Hepatocyte (in vitro differentiated cells): Measurements from ENCODE around the gene LBX2. TPM values are rescaled to one million over a fixed set of nuclear protein-coding genes. Genes with fewer than 3 reads are reported as not detected.

Experiments
- DNase-seq: peaks from one replicate; pipeline ENCODE4 v3.0.0-alpha.2; 2016; ENCODE audit warnings: low spot score
- H2AFZ ChIP-seq: fragments of 200-600 bp; sonication (generic); 2 replicates; pipeline ENCODE4 v1.6.0; 2016; ENCODE audit warnings: antibody characterized with exemption, mild to moderate bottlenecking
- H3K27ac ChIP-seq: fragments of 200-600 bp; sonication (generic); 2 replicates; pipeline ENCODE4 v1.5.1; 2016; ENCODE audit warnings: mild to moderate bottlenecking
- H3K27me3 ChIP-seq: fragments of 200-600 bp; sonication (generic); 2 replicates; pipeline ENCODE4 v1.6.1; 2016
- H3K36me3 ChIP-seq: fragments of 200-600 bp; sonication (generic); replicated peaks from 2 replicates; pipeline ENCODE4 v1.5.1; 2016; ENCODE audit warnings: low read depth; ENCODE audit not compliant: insufficient read depth
- H3K4me1 ChIP-seq: fragments of 200-600 bp; sonication (generic); 2 replicates; pipeline ENCODE4 v1.5.1; 2016; ENCODE audit warnings: mild to moderate bottlenecking, moderate library complexity; ENCODE audit not compliant: insufficient read depth
- H3K4me2 ChIP-seq: fragments of 200-600 bp; sonication (generic); 2 replicates; pipeline ENCODE4 v1.6.0; 2016
- H3K4me3 ChIP-seq: fragments of 200-600 bp; sonication (generic); 2 replicates; pipeline ENCODE4 v1.5.1; 2016; ENCODE audit warnings: mild to moderate bottlenecking
- H3K79me2 ChIP-seq: fragments of 200-600 bp; sonication (generic); 2 replicates; pipeline ENCODE4 v1.6.0; 2017; ENCODE audit warnings: mild to moderate bottlenecking
- H3K9me2 ChIP-seq: fragments of 200-600 bp; sonication (generic); replicated peaks from 2 replicates; pipeline ENCODE4 v1.6.0; 2017; ENCODE audit warnings: mild to moderate bottlenecking; ENCODE audit not compliant: insufficient read depth
- H3K9me3 ChIP-seq: fragments of 200-600 bp; sonication (generic); 2 replicates; pipeline ENCODE4 v1.5.1; 2016; ENCODE audit warnings: low read depth, mild to moderate bottlenecking
- H4K20me1 ChIP-seq: fragments of 200-600 bp; sonication (generic); 2 replicates; pipeline ENCODE4 v1.6.0; 2016; ENCODE audit warnings: mild to moderate bottlenecking; ENCODE audit not compliant: insufficient read depth, poor library complexity, severe bottlenecking
- CTCF ChIP-seq: fragments of 200-600 bp; sonication (generic); IDR thresholded peaks from 2 replicates; pipeline ENCODE4 v1.5.1; 2016; ENCODE audit warnings: antibody characterized with exemption, mild to moderate bottlenecking; ENCODE audit not compliant: poor library complexity
- EZH2 ChIP-seq: fragments of 200-600 bp; sonication (generic); IDR thresholded peaks from 2 replicates; pipeline ENCODE4 v1.6.1; 2016; ENCODE audit warnings: antibody characterized with exemption, mild to moderate bottlenecking, borderline replicate concordance
- EZH2phosphoT487 ChIP-seq: fragments of 200-600 bp; sonication (generic); IDR thresholded peaks from one replicate; pipeline ENCODE4 v1.6.1; 2018; ENCODE audit warnings: antibody characterized with exemption, mild to moderate bottlenecking, low read depth, moderate library complexity; ENCODE audit not compliant: unreplicated experiment, severe bottlenecking
- WGBS: methylation state at CpG from one replicate; pipeline ENCODE4 v1.1.6; 2016; ENCODE audit warnings: low lambda C conversion rate; ENCODE audit errors: missing lambda C conversion rate; 5-methylcytosine and 5-hydroxymethylcytosine counted together
- polyA plus RNA-seq: library from polyadenylated mRNA; unstranded; fragments of >200 nt; fragmentation: Nextera tagmentation; extraction: Ambion mirVana; gene quantifications from 2 replicates; pipeline ENCODE4 v1.2.1, GENCODE V29; 2016
- total RNA-seq: library from RNA; depleted of rRNA; stranded (reverse); fragments of >200 nt; gene quantifications from 2 replicates; pipeline ENCODE4 v1.2.3, GENCODE V29; 2014

Gene LBX2
- total and polyA plus RNA-seq, 2 experiments from 2014 or later: 2.5 to 5.2 TPM

GRCh38 chr2:74501335-74502071 is 2.1 kb upstream of the LBX2 start:
- TF ChIP-seq EZH2 (no peak), CTCF (no peak), EZH2phosphoT487 (no peak)
- 51% methylated on average over 18 of the region's 18 CpGs for WGBS
- Histone ChIP-seq H3K36me3 (no peaks in the 10 kb centered on the region), H4K20me1 (no peaks in the 10 kb centered on the region), H3K9me2 (no peaks in the 10 kb centered on the region), H3K27ac (peak overlapping the region; percentile 99), H3K4me3 (peak overlapping the region; percentile 6), H3K9me3 (no peaks in the 10 kb centered on the region), H3K4me2 (peak overlapping the region; percentile 92), H2AFZ (no peak overlapping the region), H3K79me2 (peaks cover 35% of the 10 kb centered on the region), H3K4me1 (peaks cover 61% of the 10 kb centered on the region), H3K27me3 (peaks cover 49% of the 10 kb centered on the region)
- DNase-seq: no peak

DNA sequence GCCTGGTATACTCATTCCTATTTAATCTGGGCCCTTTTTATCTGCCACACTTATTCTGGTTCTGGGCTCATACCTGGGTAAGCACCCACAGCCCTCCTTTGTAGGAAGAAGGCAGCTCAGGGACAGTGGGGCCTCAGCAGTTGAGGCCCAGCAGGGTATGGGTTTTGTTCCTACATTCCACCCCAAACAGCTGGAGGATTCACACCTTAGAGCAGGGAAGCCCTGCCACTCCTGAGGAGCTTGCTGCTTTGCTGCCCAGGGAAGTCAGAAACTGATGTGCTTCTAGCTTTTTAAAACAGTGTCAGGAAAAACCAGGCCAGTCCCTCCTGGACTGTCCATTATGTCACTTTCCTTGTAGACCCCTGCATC is 1.2 kb upstream of the LBX2 start:
- Histone ChIP-seq H3K36me3 (no peaks in the 10 kb centered on the region), H2AFZ (no peak overlapping the region), H3K4me2 (peak overlapping the region; percentile 98), H3K9me2 (no peaks in the 10 kb centered on the region), H3K27ac (no peak overlapping the region), H3K79me2 (peaks cover 25% of the 10 kb centered on the region), H4K20me1 (no peaks in the 10 kb centered on the region), H3K9me3 (no peaks in the 10 kb centered on the region), H3K27me3 (peaks cover 50% of the 10 kb centered on the region), H3K4me3 (no peak overlapping the region), H3K4me1 (peaks cover 52% of the 10 kb centered on the region)
- DNase-seq: no peak
- TF ChIP-seq CTCF: no peak
- TF ChIP-seq EZH2: no peak
- no peak for TF ChIP-seq EZH2phosphoT487

- WGBS: 38% methylated on average over 15 of the region's 15 CpGs
- Histone ChIP-seq H3K9me3 (no peaks in the 10 kb centered on the region), H3K4me1 (peaks cover 50% of the 10 kb centered on the region), H3K27me3 (peaks cover 52% of the 10 kb centered on the region), H3K4me3 (peak overlapping the region; percentile 60), H3K27ac (no peak overlapping the region), H3K9me2 (no peaks in the 10 kb centered on the region), H2AFZ (peak overlapping the region; percentile 72), H3K4me2 (peak overlapping the region; percentile 98), H3K79me2 (peaks cover 20% of the 10 kb centered on the region), H4K20me1 (no peaks in the 10 kb centered on the region), H3K36me3 (no peaks in the 10 kb centered on the region)
- no peak for DNase-seq
- no peak for TF ChIP-seq CTCF
- TF ChIP-seq EZH2phosphoT487: no peak
- TF ChIP-seq EZH2: no peak
Measured at GRCh38 chr2:74499940-74500577, 656 bp upstream of the LBX2 start.
